Neural crest cell (in vitro differentiated cells): Measurements from ENCODE around the gene TMEM95. TPM values are rescaled to one million over a fixed set of nuclear protein-coding genes. Genes with fewer than 3 reads are reported as not detected.
"Not testable (repeated sequence)": the region's sequence is repeated elsewhere in the genome, so short reads cannot be mapped to it uniquely, and the experiment has no call there.

ENCODE experiments used
- DNase-seq: peaks from one replicate; pipeline ENCODE4 v3.0.0; 2021; ENCODE audit warnings: low read depth, mixed read lengths, low spot score
- H3K27ac Mint-ChIP-seq: one replicate; pipeline ENCODE4 v1.8.0; 2021; ENCODE audit warnings: mild to moderate bottlenecking, mixed read lengths; ENCODE audit not compliant: unreplicated experiment
- H3K27me3 Mint-ChIP-seq: 2 replicates; pipeline ENCODE4 v1.8.0; 2021; ENCODE audit warnings: low read depth, mild to moderate bottlenecking, mixed read lengths
- H3K36me3 Mint-ChIP-seq: 2 replicates; pipeline ENCODE4 v1.8.0; 2021; ENCODE audit warnings: low read depth, mild to moderate bottlenecking, mixed read lengths
- H3K4me1 Mint-ChIP-seq: 2 replicates; pipeline ENCODE4 v1.8.0; 2021; ENCODE audit warnings: mixed read lengths
- H3K4me3 Mint-ChIP-seq: one replicate; pipeline ENCODE4 v1.8.0; 2021; ENCODE audit warnings: mild to moderate bottlenecking, mixed read lengths
- H3K9me3 Mint-ChIP-seq: 2 replicates; pipeline ENCODE4 v1.8.0; 2021; ENCODE audit warnings: mixed read lengths
- CTCF ChIP-seq: fragments of 200-600 bp; sonication (generic); conservative IDR thresholded peaks from 2 replicates; pipeline ENCODE4 v1.5.0; 2021; ENCODE audit warnings: antibody characterized with exemption, mild to moderate bottlenecking
- total RNA-seq: library from RNA; stranded (reverse); gene quantifications from 2 replicates; pipeline ENCODE4 v1.2.1, GENCODE V29; 2021

Gene TMEM95
- total RNA-seq, 1 donor from 2014 or later, result not detected

- no peak overlapping the region for H3K4me3 Mint-ChIP-seq
- TF ChIP-seq CTCF, result no peak
- peaks cover 4% of the 10 kb centered on the region for H3K4me1 Mint-ChIP-seq
- no peak for DNase-seq
- peaks cover 12% of the 10 kb centered on the region for H3K27me3 Mint-ChIP-seq
- H3K36me3 Mint-ChIP-seq, result no peaks in the 10 kb centered on the region
- no peak overlapping the region for H3K27ac Mint-ChIP-seq
- no peaks in the 10 kb centered on the region for H3K9me3 Mint-ChIP-seq
These were observed 13.1 kb downstream of the TMEM95 start for GRCh38 chr17:7367918-7368598.

- not testable (repeated sequence) for H3K4me3 Mint-ChIP-seq, H3K27ac Mint-ChIP-seq, H3K4me1 Mint-ChIP-seq, H3K36me3 Mint-ChIP-seq, H3K9me3 Mint-ChIP-seq, DNase-seq
- H3K27me3 Mint-ChIP-seq, result peaks cover 12% of the 10 kb centered on the region
These were observed 13.6 kb downstream of the TMEM95 start for GRCh38 chr17:7368599-7368994.

- H3K27me3 Mint-ChIP-seq, result peaks cover 18% of the 10 kb centered on the region
- H3K9me3 Mint-ChIP-seq, result no peaks in the 10 kb centered on the region
- no peaks in the 10 kb centered on the region for H3K36me3 Mint-ChIP-seq
- H3K4me3 Mint-ChIP-seq, result no peak overlapping the region
- no peak for DNase-seq
- TF ChIP-seq CTCF, result no peak
- H3K4me1 Mint-ChIP-seq, result peaks cover 4% of the 10 kb centered on the region
- no peak overlapping the region for H3K27ac Mint-ChIP-seq
These were observed 14.9 kb downstream of the TMEM95 start for GRCh38 chr17:7369825-7370224.

GRCh38 chr17:7370853-7371252 is 15.9 kb downstream of the TMEM95 start:
- Mint-ChIP-seq H3K27me3 (peaks cover 18% of the 10 kb centered on the region), H3K4me1 (peaks cover 4% of the 10 kb centered on the region), H3K9me3 (no peaks in the 10 kb centered on the region), H3K4me3 (no peak overlapping the region), H3K27ac (no peak overlapping the region), H3K36me3 (no peaks in the 10 kb centered on the region)
- no peak for DNase-seq
- TF ChIP-seq CTCF, result no peak

- peaks cover 4% of the 10 kb centered on the region for H3K9me3 Mint-ChIP-seq
- peaks cover 36% of the 10 kb centered on the region for H3K27me3 Mint-ChIP-seq
- DNase-seq, result no peak
- TF ChIP-seq CTCF, result no peak
- no peaks in the 10 kb centered on the region for H3K4me1 Mint-ChIP-seq
- H3K27ac Mint-ChIP-seq, result no peak overlapping the region
- no peak overlapping the region for H3K4me3 Mint-ChIP-seq
- peaks cover 4% of the 10 kb centered on the region for H3K36me3 Mint-ChIP-seq
These were observed 19.4 kb downstream of the TMEM95 start for GRCh38 chr17:7374353-7374752.

GRCh38 chr17:7379134-7379533 is 24.2 kb downstream of the TMEM95 start:
- H3K36me3 Mint-ChIP-seq, result peaks cover 5% of the 10 kb centered on the region
- peaks cover 6% of the 10 kb centered on the region for H3K9me3 Mint-ChIP-seq
- no peak for DNase-seq
- H3K27ac Mint-ChIP-seq, result no peak overlapping the region
- no peak overlapping the region for H3K4me3 Mint-ChIP-seq
- peaks cover 69% of the 10 kb centered on the region for H3K27me3 Mint-ChIP-seq
- H3K4me1 Mint-ChIP-seq, result peaks cover 11% of the 10 kb centered on the region
- no peak for TF ChIP-seq CTCF
